ENCODE data around the gene ACO2.
"Not testable (repeated sequence)": the region's sequence is repeated elsewhere in the genome, so short reads cannot be mapped to it uniquely, and the experiment has no call there.

ACO2 gene

GRCh38 chr22:41543854-41544670 is 75.1 kb downstream of the ACO2 start, which contains the start of gene POLR3H:
Gene POLR3H, minus strand, starts transcription at chr22:41544470. Its CDS starts 369 bp downstream, at chr22:41544101.
- DNase-seq = peak; percentile 78

- DNase-seq = no peak
Measured at GRCh38 chr22:41544671-41545476, 76.0 kb downstream of the ACO2 start.

- no peak for DNase-seq
Measured at GRCh38 chr22:41548830-41549211, 79.9 kb downstream of the ACO2 start.

GRCh38 chr22:41550952-41551491 is 82.1 kb downstream of the ACO2 start:
- DNase-seq = no peak

GRCh38 chr22:41551877-41552582 is 83.1 kb downstream of the ACO2 start:
- DNase-seq = no peak

GRCh38 chr22:41555325-41555982 is 86.5 kb downstream of the ACO2 start:
- DNase-seq = no peak

- DNase-seq = no peak
Measured at GRCh38 chr22:41556561-41556960, 87.6 kb downstream of the ACO2 start.

GRCh38 chr22:41557401-41558240 is 88.7 kb downstream of the ACO2 start:
- DNase-seq = no peak

- DNase-seq = not testable (repeated sequence)
Measured at GRCh38 chr22:41558241-41558630, 89.3 kb downstream of the ACO2 start.

- DNase-seq = no peak
Measured at GRCh38 chr22:41560095-41560471, 91.2 kb downstream of the ACO2 start.

GRCh38 chr22:41561335-41561734 is 92.4 kb downstream of the ACO2 start:
- DNase-seq = no peak

GRCh38 chr22:41561788-41562187 is 92.9 kb downstream of the ACO2 start:
- no peak for DNase-seq

GRCh38 chr22:41562461-41562860 is 93.5 kb downstream of the ACO2 start:
- no peak for DNase-seq

- DNase-seq = no peak
Measured at GRCh38 chr22:41563051-41563711, 94.3 kb downstream of the ACO2 start.

GRCh38 chr22:41564563-41564962 is 95.6 kb downstream of the ACO2 start:
- DNase-seq = no peak

- no peak for DNase-seq
Measured at GRCh38 chr22:41565403-41566054, 96.6 kb downstream of the ACO2 start.

GRCh38 chr22:41567512-41567768 is 98.5 kb downstream of the ACO2 start:
- no peak for DNase-seq

GRCh38 chr22:41568811-41569210 is 99.9 kb downstream of the ACO2 start:
- DNase-seq = peak; percentile 12

GRCh38 chr22:41570221-41570620 is 101.3 kb downstream of the ACO2 start:
- no peak for DNase-seq

- DNase-seq = no peak
Measured at GRCh38 chr22:41571786-41572185, 102.9 kb downstream of the ACO2 start.

GRCh38 chr22:41572305-41572704 is 103.4 kb downstream of the ACO2 start:
- DNase-seq = not testable (repeated sequence)

Data from NCI-H2107 (cell line).